Ovary (tissue), 3 donors: ENCODE results near the gene ADGRB2.

Experiments used
- CTCF ChIP-seq, 3 donors: fragments of 450-650 bp in 2 of 3; fragments of 200-600 bp in 1 of 3; IDR thresholded peaks; one replicate each; pipeline versions ENCODE4 v1.5.1 to v1.8.0; 2016 to 2022; ENCODE audit warnings: antibody characterized with exemption in 3 of 3, mild to moderate bottlenecking in 1 of 3
- EP300 ChIP-seq: sonication (generic); formaldehyde crosslinking; IDR thresholded peaks from one replicate; pipeline ENCODE4 v1.6.1; 2017; ENCODE audit warnings: antibody characterized with exemption
- donor health status: DM: no; HTN: no; CAD: no.

- TF ChIP-seq CTCF (IDR thresholded peaks at IDR 0.05) (no peak), EP300 (no peak)
Observed at GRCh38 chr1:31694964-31695313, 69.2 kb downstream of the ADGRB2 start.
